GM12878 (cell line): ENCODE results near the gene MST1R. TPM values are rescaled to one million over a fixed set of nuclear protein-coding genes. Genes with fewer than 3 reads are reported as not detected.

Source experiments
- ATAC-seq: fragments of 200-7000 bp; cut with Tn5 transposase; 3 replicates; pipeline ENCODE4 v1.9.1; 2020; ENCODE audit warnings: mild to moderate bottlenecking, moderate library complexity
- BruUV-seq: library from RNA; stranded (reverse); fragments of 400-500 nt; replicated peaks from 2 replicates; lab custom pipeline; 2021; lab: Mats Ljungman, UMichigan
- CTCF ChIA-PET: fragments of 300-600 bp; sonication (Branson Sonifier 250); formaldehyde crosslinking; extraction: SDS; loops from one replicate; lab custom pipeline; 2021; ENCODE audit warnings: inconsistent platforms; lab: Yijun Ruan, JAX
- POLR2A ChIA-PET: fragments of 350-600 bp; formaldehyde crosslinking; extraction: SDS; loops from one replicate; lab custom pipeline; 2021; ENCODE audit warnings: inconsistent platforms; lab: Charles Lee
- RAD21 ChIA-PET: fragments of 300-600 bp; sonication (Branson Sonifier 250); formaldehyde crosslinking; loops from one replicate; lab custom pipeline; 2023; ENCODE audit warnings: antibody characterized with exemption; ENCODE audit not compliant: unreplicated experiment; lab: Charles Lee
- SMC1A ChIA-PET: fragments of 300-600 bp; sonication (Branson Sonifier 250); formaldehyde crosslinking; loops from one replicate; lab custom pipeline; 2023; ENCODE audit not compliant: unreplicated experiment, uncharacterized antibody; lab: Charles Lee
- DNase-seq: peaks from one replicate; pipeline ENCODE4 v3.0.0-alpha.2; 2011; ENCODE audit warnings: low read depth, low spot score
- FAIRE-seq: peaks from 3 replicates; lab custom pipeline; 2011; peaks lifted over from hg19 to GRCh38; lab: Jason Lieb, UNC
- H2AFZ ChIP-seq: 2 replicates; pipeline ENCODE4 v1.6.0; 2011; ENCODE audit warnings: low read depth, low read length, control low read depth; ENCODE audit not compliant: control insufficient read depth
- H3K27ac ChIP-seq: 2 replicates; pipeline ENCODE4 v1.5.1; 2011; ENCODE audit warnings: control low read depth; ENCODE audit not compliant: control insufficient read depth, insufficient read depth
- H3K27me3 ChIP-seq, 2 experiments: replicated peaks in 1 of 2; 2 replicates each; pipeline versions ENCODE4 v1.6.0 to v1.6.1; 2011; ENCODE audit warnings: low read length in 1 of 2; ENCODE audit not compliant: control insufficient read depth in 2 of 2, insufficient read depth in 2 of 2
- H3K36me3 ChIP-seq, 2 experiments: 2 replicates each; pipeline ENCODE4 v1.5.1; 2011; ENCODE audit warnings: low read length in 1 of 2; ENCODE audit not compliant: control insufficient read depth in 2 of 2, insufficient read depth in 2 of 2
- H3K4me1 ChIP-seq: 2 replicates; pipeline ENCODE4 v1.6.1; 2011; ENCODE audit warnings: mild to moderate bottlenecking, low read length, moderate library complexity, mixed read lengths; ENCODE audit not compliant: control insufficient read depth, insufficient read depth
- H3K4me2 ChIP-seq: 2 replicates; pipeline ENCODE4 v1.6.0; 2011; ENCODE audit warnings: control low read depth; ENCODE audit not compliant: control insufficient read depth, insufficient read depth
- H3K4me3 ChIP-seq: fragments of 200-600 bp; sonication (generic); 2 replicates; pipeline ENCODE4 v1.5.1; 2016
- H3K79me2 ChIP-seq: 2 replicates; pipeline ENCODE4 v1.6.0; 2011; ENCODE audit warnings: low read length; ENCODE audit not compliant: control insufficient read depth, insufficient read depth
- H3K9ac ChIP-seq: 2 replicates; pipeline ENCODE4 v1.8.0; 2011; ENCODE audit warnings: low read length, control low read depth, mixed read lengths; ENCODE audit not compliant: control insufficient read depth, insufficient read depth
- H3K9me3 ChIP-seq: replicated peaks from 3 replicates; pipeline ENCODE4 v1.5.1; 2011; ENCODE audit warnings: mild to moderate bottlenecking, low read length; ENCODE audit not compliant: control insufficient read depth, insufficient read depth
- H4K20me1 ChIP-seq: 2 replicates; pipeline ENCODE4 v1.6.0; 2011; ENCODE audit not compliant: control insufficient read depth, insufficient read depth
- BACH1 ChIP-seq: fragments of 450-650 bp; IDR thresholded peaks from 2 replicates; pipeline ENCODE4 v1.6.1; 2017; ENCODE audit warnings: mild to moderate bottlenecking, borderline replicate concordance
- CBX3 ChIP-seq: fragments of 200-600 bp; sonication (generic); IDR thresholded peaks from 2 replicates; pipeline ENCODE4 v1.6.1; 2016; ENCODE audit warnings: low read depth, borderline replicate concordance
- CEBPB ChIP-seq, 2 experiments: fragments of 150-350 bp in 1 of 2; IDR thresholded peaks; 2 replicates each; pipeline ENCODE4 v1.6.1; 2012 to 2014; ENCODE audit warnings: low read depth in 2 of 2, low read length in 2 of 2, borderline replicate concordance in 1 of 2, inconsistent platforms in 1 of 2
- CHD2 ChIP-seq: IDR thresholded peaks from 2 replicates; pipeline ENCODE4 v1.6.1; 2011; ENCODE audit warnings: low read depth, low read length, improper control_type of control experiment, borderline replicate concordance
- HDAC2 ChIP-seq: fragments of 200-600 bp; sonication (generic); IDR thresholded peaks from 2 replicates; pipeline ENCODE4 v1.6.1; 2017
- YY1 ChIP-seq: IDR thresholded peaks from 2 replicates; pipeline ENCODE4 v1.6.1; 2011; ENCODE audit warnings: low read depth, mild to moderate bottlenecking, low read length
- ZNF384 ChIP-seq: IDR thresholded peaks from 2 replicates; pipeline ENCODE4 v1.6.1; 2012; ENCODE audit warnings: low read depth, mild to moderate bottlenecking, low read length, improper control_type of control experiment, borderline replicate concordance
- ZSCAN29 ChIP-seq: fragments of 450-650 bp; IDR thresholded peaks from 2 replicates; pipeline ENCODE4 v1.6.1; 2017; ENCODE audit warnings: mild to moderate bottlenecking, moderate library complexity
- WGBS: methylation state at CpG from one replicate; pipeline ENCODE4 v1.1.6; 2016; ENCODE audit warnings: low lambda C conversion rate; ENCODE audit not compliant: insufficient replicate concordance, insufficient coverage; ENCODE audit errors: missing lambda C conversion rate; 5-methylcytosine and 5-hydroxymethylcytosine counted together
- in situ Hi-C: fragments of 300-500 bp; cut with MboI; formaldehyde crosslinking; loops from 9 replicates; pipeline ENCODE4 v1.14.3; 2018; ENCODE audit warnings: mixed read lengths
- intact Hi-C: fragments of 100-400 bp; cut with micrococcal nuclease; formaldehyde crosslinking; loops from one replicate; pipeline ENCODE4 v1.14.2; 2022; ENCODE audit not compliant: unreplicated experiment
- polyA plus RNA-seq, 11 experiments: library from polyadenylated mRNA; depleted of rRNA in 4 of 11; unstranded in 6 of 11; stranded (reverse) in 5 of 11; fragments of >200 nt; fragmentation: Nextera tagmentation in 4 of 11; fragmentation: Illumina TruSeq in 1 of 11; extraction: Ambion mirVana in 4 of 11; extraction: Trizol in 1 of 11; gene quantifications; 1 replicate in 1 of 11; 2 replicates in 10 of 11; pipeline versions ENCODE4 v1.2.1 to v1.2.3, GENCODE V29; 2011 to 2016; ENCODE audit warnings: inconsistent platforms in 2 of 11, missing spikeins in 2 of 11, low read depth in 1 of 11
- total RNA-seq, 4 experiments: library from RNA; depleted of rRNA in 3 of 4; stranded (reverse); fragments of >200 nt in 3 of 4; fragmentation: Illumina TruSeq in 1 of 4; extraction: Trizol in 1 of 4; gene quantifications; 2 replicates each; pipeline versions ENCODE4 v1.2.1 to v1.2.3, GENCODE V29; 2013 to 2021
- TF ChIP-seq, protein P1 (sequence below): fragments of 450-650 bp; IDR thresholded peaks from 2 replicates; pipeline ENCODE4 v1.6.1; 2017; ENCODE audit warnings: mild to moderate bottlenecking, moderate library complexity
- TF ChIP-seq, protein P2 (sequence below): IDR thresholded peaks from 2 replicates; pipeline ENCODE4 v1.6.1; 2012; ENCODE audit warnings: low read depth, low read length, improper control_type of control experiment
- TF ChIP-seq, protein P3 (sequence below): fragments of 450-650 bp; formaldehyde crosslinking; IDR thresholded peaks from 2 replicates; pipeline ENCODE4 v1.4.0; 2020; ENCODE audit warnings: mild to moderate bottlenecking, moderate library complexity

MST1R gene
- total and polyA plus RNA-seq, 10 of the 15 experiments (the other 5 are each of a cell fraction or from before 2014, with no cell fraction given), result 0.40 to 5.6 (median 1.2) TPM

DNA sequence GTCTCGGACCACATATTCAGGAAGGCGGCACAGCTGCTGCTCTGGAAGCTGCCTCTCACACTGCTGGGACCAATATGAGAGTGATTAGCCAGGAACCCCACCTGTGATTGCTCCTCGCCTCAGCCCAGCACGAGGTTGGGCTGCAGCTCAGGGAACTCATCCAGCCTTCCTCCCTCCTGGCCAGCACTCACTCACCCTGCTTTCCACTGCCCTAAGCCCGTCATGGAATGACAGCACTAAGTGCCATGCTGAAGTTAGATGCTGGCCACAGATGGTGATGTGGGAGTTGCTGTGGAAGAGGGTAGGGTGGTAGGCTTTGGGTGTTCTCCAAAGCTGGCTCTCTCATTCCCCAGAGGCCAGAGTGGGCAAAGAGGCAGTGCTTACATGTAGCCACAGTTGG is 7.3 kb downstream of the MST1R start (continued):
- TF ChIP-seq, protein P1, sequence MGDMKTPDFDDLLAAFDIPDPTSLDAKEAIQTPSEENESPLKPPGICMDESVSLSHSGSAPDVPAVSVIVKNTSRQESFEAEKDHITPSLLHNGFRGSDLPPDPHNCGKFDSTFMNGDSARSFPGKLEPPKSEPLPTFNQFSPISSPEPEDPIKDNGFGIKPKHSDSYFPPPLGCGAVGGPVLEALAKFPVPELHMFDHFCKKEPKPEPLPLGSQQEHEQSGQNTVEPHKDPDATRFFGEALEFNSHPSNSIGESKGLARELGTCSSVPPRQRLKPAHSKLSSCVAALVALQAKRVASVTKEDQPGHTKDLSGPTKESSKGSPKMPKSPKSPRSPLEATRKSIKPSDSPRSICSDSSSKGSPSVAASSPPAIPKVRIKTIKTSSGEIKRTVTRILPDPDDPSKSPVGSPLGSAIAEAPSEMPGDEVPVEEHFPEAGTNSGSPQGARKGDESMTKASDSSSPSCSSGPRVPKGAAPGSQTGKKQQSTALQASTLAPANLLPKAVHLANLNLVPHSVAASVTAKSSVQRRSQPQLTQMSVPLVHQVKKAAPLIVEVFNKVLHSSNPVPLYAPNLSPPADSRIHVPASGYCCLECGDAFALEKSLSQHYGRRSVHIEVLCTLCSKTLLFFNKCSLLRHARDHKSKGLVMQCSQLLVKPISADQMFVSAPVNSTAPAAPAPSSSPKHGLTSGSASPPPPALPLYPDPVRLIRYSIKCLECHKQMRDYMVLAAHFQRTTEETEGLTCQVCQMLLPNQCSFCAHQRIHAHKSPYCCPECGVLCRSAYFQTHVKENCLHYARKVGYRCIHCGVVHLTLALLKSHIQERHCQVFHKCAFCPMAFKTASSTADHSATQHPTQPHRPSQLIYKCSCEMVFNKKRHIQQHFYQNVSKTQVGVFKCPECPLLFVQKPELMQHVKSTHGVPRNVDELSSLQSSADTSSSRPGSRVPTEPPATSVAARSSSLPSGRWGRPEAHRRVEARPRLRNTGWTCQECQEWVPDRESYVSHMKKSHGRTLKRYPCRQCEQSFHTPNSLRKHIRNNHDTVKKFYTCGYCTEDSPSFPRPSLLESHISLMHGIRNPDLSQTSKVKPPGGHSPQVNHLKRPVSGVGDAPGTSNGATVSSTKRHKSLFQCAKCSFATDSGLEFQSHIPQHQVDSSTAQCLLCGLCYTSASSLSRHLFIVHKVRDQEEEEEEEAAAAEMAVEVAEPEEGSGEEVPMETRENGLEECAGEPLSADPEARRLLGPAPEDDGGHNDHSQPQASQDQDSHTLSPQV, result no peak
- no peak for TF ChIP-seq CBX3
- TF ChIP-seq ZSCAN29, result no peak
- TF ChIP-seq, protein P2, sequence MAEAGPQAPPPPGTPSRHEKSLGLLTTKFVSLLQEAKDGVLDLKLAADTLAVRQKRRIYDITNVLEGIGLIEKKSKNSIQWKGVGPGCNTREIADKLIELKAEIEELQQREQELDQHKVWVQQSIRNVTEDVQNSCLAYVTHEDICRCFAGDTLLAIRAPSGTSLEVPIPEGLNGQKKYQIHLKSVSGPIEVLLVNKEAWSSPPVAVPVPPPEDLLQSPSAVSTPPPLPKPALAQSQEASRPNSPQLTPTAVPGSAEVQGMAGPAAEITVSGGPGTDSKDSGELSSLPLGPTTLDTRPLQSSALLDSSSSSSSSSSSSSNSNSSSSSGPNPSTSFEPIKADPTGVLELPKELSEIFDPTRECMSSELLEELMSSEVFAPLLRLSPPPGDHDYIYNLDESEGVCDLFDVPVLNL, result no peak
- TF ChIP-seq YY1, result no peak
- no peak for TF ChIP-seq ZNF384

DNA sequence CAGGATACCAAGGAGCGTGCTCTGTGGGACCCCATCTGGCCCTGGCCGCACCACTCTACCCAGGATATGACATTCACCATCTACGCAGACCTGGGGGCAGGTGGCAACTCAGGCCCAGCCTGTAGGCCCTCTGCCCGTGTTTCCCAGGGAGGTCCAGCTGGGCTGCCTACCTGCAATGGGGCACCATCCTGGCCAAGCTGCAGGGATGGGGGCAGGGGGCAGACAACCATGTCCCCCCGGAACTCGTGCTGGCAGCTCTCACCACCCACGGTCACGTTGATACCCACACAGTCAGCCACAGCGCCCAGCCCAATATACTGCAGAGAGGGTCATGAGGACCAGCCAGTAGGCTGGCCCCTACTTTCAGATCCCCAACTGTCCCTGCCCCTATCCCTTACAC is 7.9 kb downstream of the MST1R start:
- TF ChIP-seq, protein P3, sequence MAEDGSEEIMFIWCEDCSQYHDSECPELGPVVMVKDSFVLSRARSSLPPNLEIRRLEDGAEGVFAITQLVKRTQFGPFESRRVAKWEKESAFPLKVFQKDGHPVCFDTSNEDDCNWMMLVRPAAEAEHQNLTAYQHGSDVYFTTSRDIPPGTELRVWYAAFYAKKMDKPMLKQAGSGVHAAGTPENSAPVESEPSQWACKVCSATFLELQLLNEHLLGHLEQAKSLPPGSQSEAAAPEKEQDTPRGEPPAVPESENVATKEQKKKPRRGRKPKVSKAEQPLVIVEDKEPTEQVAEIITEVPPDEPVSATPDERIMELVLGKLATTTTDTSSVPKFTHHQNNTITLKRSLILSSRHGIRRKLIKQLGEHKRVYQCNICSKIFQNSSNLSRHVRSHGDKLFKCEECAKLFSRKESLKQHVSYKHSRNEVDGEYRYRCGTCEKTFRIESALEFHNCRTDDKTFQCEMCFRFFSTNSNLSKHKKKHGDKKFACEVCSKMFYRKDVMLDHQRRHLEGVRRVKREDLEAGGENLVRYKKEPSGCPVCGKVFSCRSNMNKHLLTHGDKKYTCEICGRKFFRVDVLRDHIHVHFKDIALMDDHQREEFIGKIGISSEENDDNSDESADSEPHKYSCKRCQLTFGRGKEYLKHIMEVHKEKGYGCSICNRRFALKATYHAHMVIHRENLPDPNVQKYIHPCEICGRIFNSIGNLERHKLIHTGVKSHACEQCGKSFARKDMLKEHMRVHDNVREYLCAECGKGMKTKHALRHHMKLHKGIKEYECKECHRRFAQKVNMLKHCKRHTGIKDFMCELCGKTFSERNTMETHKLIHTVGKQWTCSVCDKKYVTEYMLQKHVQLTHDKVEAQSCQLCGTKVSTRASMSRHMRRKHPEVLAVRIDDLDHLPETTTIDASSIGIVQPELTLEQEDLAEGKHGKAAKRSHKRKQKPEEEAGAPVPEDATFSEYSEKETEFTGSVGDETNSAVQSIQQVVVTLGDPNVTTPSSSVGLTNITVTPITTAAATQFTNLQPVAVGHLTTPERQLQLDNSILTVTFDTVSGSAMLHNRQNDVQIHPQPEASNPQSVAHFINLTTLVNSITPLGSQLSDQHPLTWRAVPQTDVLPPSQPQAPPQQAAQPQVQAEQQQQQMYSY (CRISPR knock-in tag), result no peak
- TF ChIP-seq HDAC2 (no peak), CHD2 (no peak), BACH1 (no peak), CEBPB (IDR thresholded peaks at IDR 0.05; ENCODE audit: borderline replicate concordance in 1 of 2, low read depth in 2 of 2, low read length in 2 of 2) (no peak)
- WGBS, result 61% methylated on average over 9 of the region's 9 CpGs
- Histone ChIP-seq H3K27ac (no peak overlapping the region), H3K4me1 (no peaks in the 10 kb centered on the region; the same call in 1 of the 2 replicates), H4K20me1 (no peaks in the 10 kb centered on the region), H3K9ac (no peak overlapping the region), H3K4me2 (no peak overlapping the region), H3K79me2 (no peaks in the 10 kb centered on the region), H2AFZ (no peak overlapping the region), H3K36me3 (no peaks in the 10 kb centered on the region), H3K9me3 (no peaks in the 10 kb centered on the region), H3K27me3 (no peaks in the 10 kb centered on the region), H3K4me3 (no peak overlapping the region)
- in situ Hi-C loops (no loop called here), intact Hi-C loops (no loop called here)
- no TSS peak for BruUV-seq
- ChIA-PET RAD21 (no interaction called here), POLR2A (no interaction called here), CTCF (interaction anchor here (1.2 kb wide), 1 partner anchor 14 kb away, joined by 3 read pairs; no protein-coding TSS in a partner anchor), SMC1A (no interaction called here)
- ATAC-seq (no peak), FAIRE-seq (no peak), DNase-seq (no peak)
